GM19395 (cell line): Measurements from ENCODE around the gene KBTBD12.

ENCODE experiments used
- ATAC-seq: cut with Tn5 transposase; IDR thresholded peaks from one replicate; pipeline ENCODE4 v1.9.1; 2021; ENCODE audit warnings: mild to moderate bottlenecking, moderate library complexity; ENCODE audit not compliant: unreplicated experiment

KBTBD12 gene

GRCh38 chr3:127951276-127951675, 36.2 kb downstream of the KBTBD12 start:
- no peak for ATAC-seq

- no peak for ATAC-seq
Observed at GRCh38 chr3:127953091-127954035, 38.3 kb downstream of the KBTBD12 start.

GRCh38 chr3:127954640-127955039, 39.6 kb downstream of the KBTBD12 start:
- ATAC-seq = no peak

GRCh38 chr3:127955728-127956127, 40.7 kb downstream of the KBTBD12 start:
- no peak for ATAC-seq

GRCh38 chr3:127959041-127959440, 44.0 kb downstream of the KBTBD12 start:
- no peak for ATAC-seq

- ATAC-seq = no peak
Observed at GRCh38 chr3:127959873-127960272, 44.8 kb downstream of the KBTBD12 start.

- ATAC-seq = no peak
Observed at GRCh38 chr3:127960421-127960965, 45.5 kb downstream of the KBTBD12 start.

GRCh38 chr3:127961124-127961523, 46.1 kb downstream of the KBTBD12 start:
- no peak for ATAC-seq

GRCh38 chr3:127961963-127962362, 46.9 kb downstream of the KBTBD12 start:
- ATAC-seq = no peak

- ATAC-seq = no peak
Observed at GRCh38 chr3:127962937-127963336, 47.9 kb downstream of the KBTBD12 start.

- no peak for ATAC-seq
Observed at GRCh38 chr3:127964053-127964452, 49.0 kb downstream of the KBTBD12 start.

GRCh38 chr3:127964816-127965215, 49.8 kb downstream of the KBTBD12 start:
- ATAC-seq = no peak

- no peak for ATAC-seq
Observed at GRCh38 chr3:127967316-127967715, 52.3 kb downstream of the KBTBD12 start.

- ATAC-seq = no peak
Observed at GRCh38 chr3:127970966-127971592, 56.0 kb downstream of the KBTBD12 start.

GRCh38 chr3:127974226-127974625, 59.2 kb downstream of the KBTBD12 start:
- no peak for ATAC-seq

- no peak for ATAC-seq
Observed at GRCh38 chr3:127975153-127976029, 60.4 kb downstream of the KBTBD12 start.

- ATAC-seq = no peak
Observed at GRCh38 chr3:127978636-127979035, 63.6 kb downstream of the KBTBD12 start.

GRCh38 chr3:127979473-127979872, 64.4 kb downstream of the KBTBD12 start:
- no peak for ATAC-seq

- ATAC-seq = no peak
Observed at GRCh38 chr3:127981097-127981496, 66.1 kb downstream of the KBTBD12 start.

- no peak for ATAC-seq
Observed at GRCh38 chr3:127982155-127982554, 67.1 kb downstream of the KBTBD12 start.
